T-helper 1 cell treated with Interleukin-12 subunit alpha and Interleukin-12 subunit beta and Interleukin-4 antibody, amounts not matched to agents 30 μg/mL and 1 μg/mL, for 36 hours (primary cell): Measurements from ENCODE around the gene PLEKHA1.

Experiments
- H3K27ac Mint-ChIP-seq: one replicate; pipeline ENCODE4 v1.8.0; 2021; ENCODE audit warnings: mild to moderate bottlenecking, mixed read lengths
- H3K27me3 Mint-ChIP-seq: one replicate; pipeline ENCODE4 v1.8.0; 2021; ENCODE audit warnings: low read depth, mixed read lengths
- H3K36me3 Mint-ChIP-seq: one replicate; pipeline ENCODE4 v1.8.0; 2021; ENCODE audit warnings: low read depth, mixed read lengths
- H3K4me1 Mint-ChIP-seq: one replicate; pipeline ENCODE4 v1.8.0; 2021; ENCODE audit warnings: low read depth, mixed read lengths
- H3K4me3 Mint-ChIP-seq: one replicate; pipeline ENCODE4 v1.8.0; 2021; ENCODE audit warnings: mild to moderate bottlenecking, moderate library complexity, mixed read lengths
- H3K9me3 Mint-ChIP-seq: one replicate; pipeline ENCODE4 v1.8.0; 2021; ENCODE audit warnings: mixed read lengths

The PLEKHA1 gene

DNA sequence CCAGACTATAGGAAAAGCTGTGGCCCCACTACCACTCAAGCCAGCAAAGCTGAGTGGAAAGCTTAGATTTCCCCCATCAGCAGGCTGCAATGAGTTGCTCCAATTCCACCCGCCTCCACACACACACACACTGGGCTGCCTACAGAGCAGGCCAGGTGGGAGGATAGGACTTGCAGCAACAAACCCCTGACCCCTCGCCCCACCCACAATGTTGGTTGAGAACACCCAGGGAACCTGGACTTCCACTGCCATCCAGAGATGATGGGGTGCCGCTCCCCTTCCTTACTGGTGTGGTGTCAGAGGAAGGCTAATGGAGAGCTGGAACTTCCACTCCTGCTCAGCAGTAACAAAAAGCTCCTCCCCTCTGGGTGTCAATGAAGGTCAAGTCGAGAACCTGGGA lies 16.8 kb upstream of the PLEKHA1 start:
- H3K4me3 Mint-ChIP-seq = no peak overlapping the region
- no peaks in the 10 kb centered on the region for H3K4me1 Mint-ChIP-seq
- H3K27ac Mint-ChIP-seq = no peak overlapping the region

DNA sequence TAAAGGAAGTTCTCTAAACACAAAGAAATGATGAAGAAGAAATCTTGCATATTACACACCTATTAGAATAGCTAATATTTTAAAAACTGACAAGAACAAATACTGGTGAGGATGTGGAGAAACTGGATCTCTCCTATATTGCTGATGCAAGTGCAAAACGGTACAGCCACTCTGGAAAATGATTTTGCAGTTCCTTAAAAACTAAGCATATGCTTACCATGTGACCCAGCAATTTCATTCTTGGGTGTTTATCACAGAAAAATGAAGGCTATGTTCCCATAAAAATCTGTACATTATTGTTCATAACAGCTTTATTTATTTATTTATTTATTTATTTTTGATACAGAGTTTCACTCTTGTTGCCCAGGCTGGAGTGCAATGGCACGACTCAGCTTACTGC lies 14.9 kb upstream of the PLEKHA1 start:
- Mint-ChIP-seq H3K4me3 (no peak overlapping the region), H3K36me3 (no peaks in the 10 kb centered on the region), H3K4me1 (no peaks in the 10 kb centered on the region), H3K27me3 (peaks cover 6% of the 10 kb centered on the region), H3K9me3 (no peaks in the 10 kb centered on the region), H3K27ac (no peak overlapping the region)

More for the DNA sequence above, 16.8 kb upstream of the PLEKHA1 start:
- Mint-ChIP-seq H3K36me3 (no peaks in the 10 kb centered on the region), H3K9me3 (no peaks in the 10 kb centered on the region), H3K27me3 (peaks cover 12% of the 10 kb centered on the region)

DNA sequence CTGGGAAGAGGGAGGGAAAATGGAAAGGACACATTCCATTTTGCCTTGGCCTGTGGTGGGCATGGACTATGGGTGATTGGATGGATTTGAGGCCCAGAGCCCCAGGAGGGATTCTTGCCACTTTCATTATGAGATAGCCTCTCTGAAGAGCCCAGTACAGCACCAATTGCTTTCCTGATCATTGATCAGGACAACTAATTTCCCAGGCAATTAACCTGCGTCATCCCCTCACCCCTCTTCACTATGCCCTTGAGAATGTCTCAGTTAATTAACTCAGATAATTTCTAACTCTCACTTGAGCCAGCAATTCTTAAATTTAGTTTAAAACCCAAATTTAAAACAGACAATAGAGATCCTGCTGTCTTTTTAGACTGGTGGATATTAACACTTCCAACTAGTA lies 13.5 kb upstream of the PLEKHA1 start:
- no peak overlapping the region for H3K4me3 Mint-ChIP-seq
- no peaks in the 10 kb centered on the region for H3K9me3 Mint-ChIP-seq
- no peaks in the 10 kb centered on the region for H3K36me3 Mint-ChIP-seq
- no peak overlapping the region for H3K27ac Mint-ChIP-seq
- peaks cover 12% of the 10 kb centered on the region for H3K27me3 Mint-ChIP-seq
- no peaks in the 10 kb centered on the region for H3K4me1 Mint-ChIP-seq

DNA sequence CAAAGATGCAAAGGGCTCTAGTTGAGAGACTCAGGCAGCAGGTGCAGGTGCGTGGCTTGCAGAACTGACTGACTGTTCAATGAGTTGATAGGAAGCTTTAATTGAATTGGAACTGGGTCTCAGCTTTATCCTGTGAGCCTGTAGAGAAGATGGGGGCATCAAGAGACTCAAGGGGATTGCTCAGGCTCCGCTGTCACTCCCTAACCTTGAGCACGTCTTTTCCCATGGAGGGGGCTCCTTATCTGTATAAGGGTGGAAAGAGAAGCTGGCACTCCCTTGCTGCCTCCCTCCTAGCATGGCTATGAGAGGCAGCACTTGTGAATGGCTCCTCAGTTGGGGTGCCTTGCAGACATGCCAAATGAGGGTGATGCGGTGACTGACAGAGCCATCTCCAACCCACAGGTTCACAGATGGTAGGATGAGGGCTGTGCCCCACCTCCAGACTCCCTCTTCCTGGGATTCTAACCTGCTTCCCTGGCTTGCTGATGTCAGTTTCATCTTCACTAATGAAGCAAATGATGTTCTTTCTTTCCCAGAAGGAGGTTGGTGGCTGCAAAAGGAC lies 12.4 kb upstream of the PLEKHA1 start:
- Mint-ChIP-seq H3K36me3 (no peaks in the 10 kb centered on the region), H3K9me3 (no peaks in the 10 kb centered on the region), H3K27me3 (peaks cover 16% of the 10 kb centered on the region), H3K27ac (no peak overlapping the region), H3K4me1 (no peaks in the 10 kb centered on the region), H3K4me3 (no peak overlapping the region)

DNA sequence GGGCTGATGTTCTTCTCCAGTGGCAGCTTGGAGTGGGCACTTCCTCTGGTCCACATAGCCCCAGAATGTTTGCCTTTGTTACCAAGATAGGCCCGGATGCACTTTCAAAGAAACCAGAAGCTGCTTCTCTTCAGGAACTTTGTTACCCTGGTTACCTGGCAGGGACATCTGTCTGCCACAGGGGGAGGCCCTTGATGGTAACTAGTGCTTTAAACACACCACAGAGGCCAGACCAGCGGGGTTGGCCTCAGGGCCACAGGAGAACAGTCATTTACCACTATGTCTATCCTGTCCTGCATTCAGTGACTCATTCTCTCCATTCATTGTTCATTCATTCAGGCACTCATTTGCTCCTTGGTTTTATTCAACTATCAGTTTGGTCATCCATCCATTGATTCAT lies 11.9 kb upstream of the PLEKHA1 start:
- H3K27ac Mint-ChIP-seq = no peak overlapping the region
- peaks cover 21% of the 10 kb centered on the region for H3K27me3 Mint-ChIP-seq
- H3K36me3 Mint-ChIP-seq = no peaks in the 10 kb centered on the region
- H3K4me3 Mint-ChIP-seq = no peak overlapping the region
- H3K4me1 Mint-ChIP-seq = no peaks in the 10 kb centered on the region
- no peaks in the 10 kb centered on the region for H3K9me3 Mint-ChIP-seq

DNA sequence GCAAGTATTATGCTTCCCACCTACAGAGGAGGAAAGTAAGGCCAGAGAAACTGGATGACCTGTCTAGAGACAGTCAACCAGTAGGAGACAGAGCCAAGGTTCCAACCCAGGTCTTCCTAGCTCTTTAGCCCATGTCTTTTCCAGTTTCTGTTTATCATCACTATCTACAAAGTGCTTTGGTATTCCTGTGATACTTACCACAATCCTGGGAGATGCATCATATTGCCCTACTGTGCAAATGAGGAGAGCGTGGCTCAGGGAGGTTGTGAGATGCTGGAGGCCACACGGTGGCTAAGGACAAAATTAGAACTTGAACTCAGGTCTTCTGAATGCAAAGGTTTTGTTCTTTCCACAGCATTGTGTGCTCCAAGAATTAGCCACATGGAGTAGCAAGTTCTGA lies 11.2 kb upstream of the PLEKHA1 start:
- Mint-ChIP-seq H3K4me1 (no peaks in the 10 kb centered on the region), H3K27me3 (peaks cover 28% of the 10 kb centered on the region), H3K36me3 (no peaks in the 10 kb centered on the region), H3K4me3 (no peak overlapping the region), H3K9me3 (no peaks in the 10 kb centered on the region), H3K27ac (no peak overlapping the region)

DNA sequence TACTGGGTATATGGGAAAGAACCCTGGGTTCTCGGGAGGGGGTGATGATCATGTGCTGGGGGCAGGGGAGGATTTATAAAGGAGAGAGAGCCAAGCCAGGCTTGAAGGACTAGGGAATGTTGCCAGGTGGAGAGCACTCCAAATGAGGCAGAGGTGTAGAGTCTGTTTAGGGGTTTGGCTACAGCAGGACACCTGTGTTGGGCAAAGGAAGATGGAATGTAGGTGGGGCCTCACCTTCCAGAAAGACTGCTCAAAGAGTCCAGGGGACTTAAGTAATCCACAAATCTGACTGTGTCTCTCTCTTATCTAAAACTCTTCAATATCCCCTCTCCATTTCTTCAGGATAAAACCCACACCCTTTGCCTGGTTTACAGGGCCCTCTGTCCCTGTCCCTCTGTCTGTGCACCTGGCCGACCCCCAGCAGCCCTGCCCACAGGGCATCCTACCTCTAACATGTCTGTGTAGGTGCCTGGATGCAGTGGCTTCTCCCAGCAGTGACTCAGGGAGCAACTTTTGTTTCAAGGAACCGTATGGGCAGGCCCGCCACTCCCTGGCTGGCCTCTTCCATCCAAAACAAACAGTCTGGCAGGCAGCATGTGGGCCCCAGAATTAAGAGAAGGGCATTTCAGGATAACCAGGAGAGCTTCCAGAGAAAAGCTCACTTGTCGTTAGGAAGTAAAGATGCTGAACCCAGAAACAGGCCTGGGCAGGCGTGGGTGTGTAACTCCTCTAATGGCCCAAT lies 10.6 kb upstream of the PLEKHA1 start:
- no peak overlapping the region for H3K27ac Mint-ChIP-seq
- H3K9me3 Mint-ChIP-seq = no peaks in the 10 kb centered on the region
- peaks cover 27% of the 10 kb centered on the region for H3K27me3 Mint-ChIP-seq
- H3K36me3 Mint-ChIP-seq = no peaks in the 10 kb centered on the region
- H3K4me3 Mint-ChIP-seq = no peak overlapping the region
- H3K4me1 Mint-ChIP-seq = no peaks in the 10 kb centered on the region

DNA sequence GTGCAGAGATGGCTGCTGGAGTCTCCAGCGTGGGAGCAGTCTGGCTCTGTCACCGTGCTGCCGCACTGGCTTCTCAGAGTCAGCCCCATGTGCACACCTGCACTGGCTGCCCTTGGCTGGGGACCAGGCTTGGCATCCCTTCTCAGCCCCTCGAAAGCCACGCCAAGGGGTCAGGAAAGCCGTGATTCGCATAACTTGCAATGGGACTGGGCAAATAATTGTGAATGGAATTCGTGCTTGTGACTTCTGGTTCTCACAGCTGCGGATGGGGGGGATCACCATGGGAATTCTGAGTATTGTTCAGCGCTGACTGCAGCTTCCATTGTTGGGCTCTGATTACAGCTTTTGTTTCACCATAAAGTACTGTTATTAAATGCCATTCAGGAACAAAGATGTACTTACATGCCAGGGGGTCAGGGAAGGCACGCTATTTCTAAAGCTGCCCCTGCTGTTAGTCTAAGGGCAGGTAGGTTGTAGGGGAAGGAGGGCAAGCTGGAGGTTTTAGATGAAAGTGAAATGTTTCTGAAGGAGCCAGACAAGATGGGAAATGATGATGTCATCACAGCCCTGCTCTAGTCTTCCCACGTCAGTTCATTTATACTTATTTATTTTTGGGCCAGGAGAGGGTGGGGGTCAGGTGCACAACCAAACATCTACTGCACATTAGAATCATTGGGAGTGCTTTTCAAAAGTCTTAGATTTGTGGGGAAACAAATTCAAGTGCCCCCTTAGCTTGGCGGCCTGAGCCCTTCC lies 5.8 kb upstream of the PLEKHA1 start:
- H3K27ac Mint-ChIP-seq = no peak overlapping the region
- no peaks in the 10 kb centered on the region for H3K4me1 Mint-ChIP-seq
- H3K36me3 Mint-ChIP-seq = no peaks in the 10 kb centered on the region
- H3K27me3 Mint-ChIP-seq = peaks cover 54% of the 10 kb centered on the region
- no peak overlapping the region for H3K4me3 Mint-ChIP-seq
- no peaks in the 10 kb centered on the region for H3K9me3 Mint-ChIP-seq

DNA sequence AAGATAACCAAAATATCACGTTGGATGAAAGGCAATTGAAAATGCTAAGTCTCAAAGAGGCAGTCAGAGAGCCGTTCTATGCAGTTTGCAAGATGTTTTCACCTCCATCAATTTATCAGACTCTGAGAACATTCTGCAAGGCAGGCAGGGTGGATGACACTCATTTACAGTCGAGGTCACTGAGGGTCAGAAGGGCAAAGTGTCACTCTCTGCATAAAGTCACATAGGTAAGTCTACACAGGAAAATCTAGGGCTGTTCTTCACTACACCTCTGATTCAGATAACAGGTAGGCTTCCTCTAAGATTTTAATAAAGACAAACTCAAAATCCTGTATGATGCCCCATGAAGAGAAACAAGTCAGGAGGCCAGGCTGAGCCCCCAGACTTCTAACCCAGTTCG lies 1.4 kb upstream of the PLEKHA1 start:
- Mint-ChIP-seq H3K4me1 (peaks cover 15% of the 10 kb centered on the region), H3K4me3 (no peak overlapping the region), H3K27ac (no peak overlapping the region), H3K36me3 (no peaks in the 10 kb centered on the region), H3K9me3 (no peaks in the 10 kb centered on the region), H3K27me3 (peaks cover 61% of the 10 kb centered on the region)

DNA sequence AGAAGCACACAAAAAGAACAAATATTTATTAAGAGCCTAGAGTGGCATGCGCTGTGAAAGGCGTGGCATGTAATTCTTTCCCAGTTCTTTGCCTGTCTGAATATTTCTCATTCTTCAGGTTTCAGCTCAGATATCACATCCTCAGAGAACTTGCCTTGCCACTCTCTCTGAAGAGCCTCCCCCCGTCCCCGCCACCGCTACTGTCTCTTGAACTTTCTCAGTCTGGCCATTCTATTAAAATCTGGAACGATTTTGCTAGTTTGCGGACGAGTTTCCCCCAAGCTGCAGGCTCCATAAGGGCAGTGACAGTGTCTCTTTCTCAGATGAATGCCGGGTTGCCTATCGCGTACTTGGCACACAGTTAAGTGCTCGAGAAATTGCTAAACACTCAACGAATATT lies 787 bp upstream of the PLEKHA1 start:
- Mint-ChIP-seq H3K36me3 (no peaks in the 10 kb centered on the region), H3K9me3 (no peaks in the 10 kb centered on the region), H3K27ac (peak overlapping the region; percentile 74), H3K27me3 (peaks cover 61% of the 10 kb centered on the region), H3K4me3 (peak overlapping the region; percentile 88), H3K4me1 (peaks cover 15% of the 10 kb centered on the region)

DNA sequence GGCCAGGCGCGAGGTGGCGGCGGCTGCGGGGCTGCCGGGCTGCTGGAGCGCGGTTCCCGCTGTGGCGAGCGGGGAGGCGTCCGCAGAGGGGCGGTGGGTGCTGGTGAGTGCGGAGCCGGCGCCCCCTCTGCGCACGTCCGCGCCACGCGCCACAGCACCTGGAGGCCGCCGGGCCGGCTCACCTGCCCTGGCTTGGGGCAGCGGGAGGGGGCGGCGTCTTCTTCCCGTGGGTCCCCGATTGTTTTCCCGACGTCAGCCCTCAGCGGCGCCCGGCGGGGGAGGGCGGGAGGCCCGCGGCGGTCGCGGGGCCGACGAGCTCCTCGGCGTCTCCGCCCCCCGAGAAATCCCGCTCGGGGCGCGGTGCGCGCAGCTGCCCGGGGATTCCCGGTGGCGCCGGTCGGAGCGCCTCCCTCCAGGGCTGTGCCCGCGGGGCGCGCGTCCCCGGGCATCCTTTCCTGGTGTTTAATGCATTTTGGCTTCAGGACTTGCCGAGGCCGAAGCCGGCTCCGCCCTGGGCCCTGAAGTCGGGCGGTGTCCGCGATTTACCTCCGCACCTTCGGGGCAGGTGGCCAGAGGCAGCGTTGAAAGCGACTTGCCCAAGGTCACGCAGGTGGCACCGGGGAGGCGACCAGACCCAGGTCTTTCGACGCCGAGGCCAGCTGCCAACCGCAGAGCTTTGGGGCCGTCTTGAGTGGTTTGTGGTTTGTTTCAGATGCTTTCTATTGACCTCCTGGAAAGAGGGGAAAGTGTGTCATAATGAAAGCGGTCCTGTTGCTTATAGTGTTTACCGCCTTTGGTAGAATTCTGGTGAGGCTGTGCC lies 561 bp downstream of the PLEKHA1 start:
- Mint-ChIP-seq H3K27ac (peak overlapping the region; percentile 69), H3K4me3 (peak overlapping the region; percentile 86), H3K4me1 (peaks cover 15% of the 10 kb centered on the region), H3K9me3 (peaks cover 4% of the 10 kb centered on the region), H3K36me3 (no peaks in the 10 kb centered on the region), H3K27me3 (peaks cover 73% of the 10 kb centered on the region)

DNA sequence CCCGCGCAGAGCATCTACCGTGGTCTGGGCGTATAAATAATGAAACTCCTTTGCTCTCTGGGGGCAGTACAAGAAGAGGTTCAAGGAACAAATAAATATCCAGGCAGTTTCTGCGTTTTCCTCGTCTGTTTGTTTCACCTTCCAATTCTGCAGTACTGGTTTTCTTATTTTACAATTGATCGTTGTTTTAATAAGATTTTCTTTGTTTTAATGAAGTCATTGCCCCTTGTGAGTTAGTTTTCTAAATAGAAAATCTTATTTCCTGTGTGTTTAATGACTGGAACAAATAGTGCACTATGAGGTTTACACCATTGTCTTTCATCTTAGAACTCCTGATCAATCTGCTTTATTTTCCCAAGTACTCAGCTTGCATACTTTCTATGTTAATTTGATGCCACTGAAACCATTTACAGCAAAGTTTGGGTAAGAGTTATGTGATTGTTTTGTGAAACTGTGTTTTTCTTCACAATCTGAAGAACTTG lies 1.2 kb downstream of the PLEKHA1 start:
- Mint-ChIP-seq H3K9me3 (peaks cover 8% of the 10 kb centered on the region), H3K4me3 (peak overlapping the region; percentile 86), H3K36me3 (no peaks in the 10 kb centered on the region), H3K4me1 (peaks cover 15% of the 10 kb centered on the region), H3K27ac (peak overlapping the region; percentile 69), H3K27me3 (peaks cover 75% of the 10 kb centered on the region)

DNA sequence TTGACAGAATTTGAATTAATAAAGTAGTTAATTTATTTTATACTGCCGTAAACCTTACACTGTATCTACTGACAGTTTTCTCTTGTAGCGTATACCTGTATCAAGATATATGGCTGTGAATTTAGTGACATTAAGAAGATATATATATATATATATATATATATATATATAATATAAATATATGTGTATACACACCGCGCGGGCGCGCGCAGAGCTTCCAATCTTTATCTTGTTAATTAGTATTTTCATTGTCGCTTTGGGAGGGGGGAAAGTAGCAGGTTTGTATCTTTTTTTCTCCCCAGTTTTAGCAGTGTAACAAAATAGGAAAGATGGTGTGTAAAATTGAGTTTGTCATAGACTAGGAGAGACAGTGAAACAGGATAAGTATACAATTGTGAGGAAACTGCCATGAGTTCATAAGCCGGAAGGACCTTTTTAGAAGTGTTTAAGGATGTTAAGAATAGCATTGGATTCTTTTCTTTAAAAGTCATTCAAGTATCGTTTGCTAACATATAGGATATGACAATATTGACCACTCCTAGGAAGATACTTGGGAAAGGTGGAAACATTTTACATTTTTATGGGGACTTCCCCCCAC lies 2.0 kb downstream of the PLEKHA1 start:
- Mint-ChIP-seq H3K27ac (no peak overlapping the region), H3K36me3 (no peaks in the 10 kb centered on the region), H3K27me3 (peaks cover 71% of the 10 kb centered on the region), H3K9me3 (peaks cover 8% of the 10 kb centered on the region), H3K4me1 (peaks cover 15% of the 10 kb centered on the region), H3K4me3 (peak overlapping the region; percentile 54)

DNA sequence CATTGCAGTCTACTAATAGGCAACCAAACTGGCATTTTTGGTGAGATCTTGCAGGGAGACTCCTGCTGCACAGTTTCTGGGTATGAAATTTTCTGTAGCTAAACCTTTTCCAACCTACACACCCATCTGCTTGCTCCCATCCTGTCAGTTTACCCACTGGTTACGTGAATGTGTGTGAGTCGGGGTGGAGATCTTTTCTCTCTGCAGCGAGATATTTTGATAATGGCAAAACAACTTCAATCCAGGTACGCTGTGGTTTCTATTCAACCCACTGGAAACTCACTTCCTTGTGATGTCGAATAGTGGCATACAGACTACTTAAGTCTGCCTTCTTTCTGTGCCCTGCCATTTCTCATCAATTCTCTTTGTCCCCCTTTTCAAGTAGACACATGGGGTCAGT lies 4.5 kb downstream of the PLEKHA1 start:
- Mint-ChIP-seq H3K4me1 (peaks cover 12% of the 10 kb centered on the region), H3K36me3 (no peaks in the 10 kb centered on the region), H3K9me3 (peaks cover 8% of the 10 kb centered on the region), H3K27ac (no peak overlapping the region), H3K27me3 (peaks cover 55% of the 10 kb centered on the region), H3K4me3 (no peak overlapping the region)
